MM.1S (cell line): ENCODE data around the gene MSI2.

Source experiments
- CTCF ChIP-seq: fragments of 300-600 bp; sonication (generic); IDR thresholded peaks from 2 replicates; pipeline ENCODE4 v1.5.1; 2016; ENCODE audit warnings: antibody characterized with exemption, low read length, mixed read lengths
- EZH2phosphoT487 ChIP-seq: fragments of 300-600 bp; sonication (generic); IDR thresholded peaks from 2 replicates; pipeline ENCODE4 v1.6.1; 2018; ENCODE audit warnings: antibody characterized with exemption, low read length

- TF ChIP-seq CTCF (no peak), EZH2phosphoT487 (no peak)
Measured at GRCh38 chr17:57490890-57491289, 234.6 kb downstream of the MSI2 start.
